Measurements from ENCODE around the gene PURB.
"Not testable (repeated sequence)": the region's sequence is repeated elsewhere in the genome, so short reads cannot be mapped to it uniquely, and the experiment has no call there.

GRCh38 chr7:44846390-44846789, 38.9 kb downstream of the PURB start:
- not testable (repeated sequence) for TF ChIP-seq TAL1 (IDR thresholded peaks at IDR 0.05); RUNX1 (IDR thresholded peaks at IDR 0.05; ENCODE audit: low read depth); ZEB2 (IDR thresholded peaks at IDR 0.05); PCBP1 (IDR thresholded peaks at IDR 0.05; ENCODE audit: low read depth, low read length, poor library complexity, severe bottlenecking)

Data from K562 (cell line).